Testis (tissue), 2 donors: Measurements from ENCODE around the gene MYLK.

ENCODE experiments used
- POLR2A ChIP-seq: fragments of 450-650 bp; IDR thresholded peaks from one replicate; pipeline ENCODE4 v1.6.1; 2017; ENCODE audit warnings: antibody characterized with exemption, mild to moderate bottlenecking, moderate library complexity
- TF ChIP-seq, protein P1 (sequence below), 3 experiments: fragments of 450-650 bp in 2 of 3; fragments of 200-600 bp in 1 of 3; sonication (generic) in 1 of 3; IDR thresholded peaks; one replicate each; pipeline ENCODE4 v1.5.1; 2016 to 2019; ENCODE audit warnings: antibody characterized with exemption in 3 of 3, mild to moderate bottlenecking in 2 of 3, moderate library complexity in 1 of 3

GRCh38 chr3:123790254-123791072, 93.7 kb downstream of the MYLK start:
- TF ChIP-seq, protein P1, sequence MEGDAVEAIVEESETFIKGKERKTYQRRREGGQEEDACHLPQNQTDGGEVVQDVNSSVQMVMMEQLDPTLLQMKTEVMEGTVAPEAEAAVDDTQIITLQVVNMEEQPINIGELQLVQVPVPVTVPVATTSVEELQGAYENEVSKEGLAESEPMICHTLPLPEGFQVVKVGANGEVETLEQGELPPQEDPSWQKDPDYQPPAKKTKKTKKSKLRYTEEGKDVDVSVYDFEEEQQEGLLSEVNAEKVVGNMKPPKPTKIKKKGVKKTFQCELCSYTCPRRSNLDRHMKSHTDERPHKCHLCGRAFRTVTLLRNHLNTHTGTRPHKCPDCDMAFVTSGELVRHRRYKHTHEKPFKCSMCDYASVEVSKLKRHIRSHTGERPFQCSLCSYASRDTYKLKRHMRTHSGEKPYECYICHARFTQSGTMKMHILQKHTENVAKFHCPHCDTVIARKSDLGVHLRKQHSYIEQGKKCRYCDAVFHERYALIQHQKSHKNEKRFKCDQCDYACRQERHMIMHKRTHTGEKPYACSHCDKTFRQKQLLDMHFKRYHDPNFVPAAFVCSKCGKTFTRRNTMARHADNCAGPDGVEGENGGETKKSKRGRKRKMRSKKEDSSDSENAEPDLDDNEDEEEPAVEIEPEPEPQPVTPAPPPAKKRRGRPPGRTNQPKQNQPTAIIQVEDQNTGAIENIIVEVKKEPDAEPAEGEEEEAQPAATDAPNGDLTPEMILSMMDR (IDR thresholded peaks at IDR 0.05): no peak
- no peak for TF ChIP-seq POLR2A
